ENCODE measurements around the gene HYI. TPM values are rescaled to one million over a fixed set of nuclear protein-coding genes. Genes with fewer than 3 reads are reported as not detected.

HYI gene
- total RNA-seq, 2 donors from 2014 or later = 67.7 to 104 TPM

- H3K36me3 ChIP-seq = peaks cover 12 to 27% of the 10 kb centered on the region in 2 donors
- H3K27me3 ChIP-seq (replicated peaks; ENCODE audit: insufficient read depth) = no peaks in the 10 kb centered on the region
- H3K4me1 ChIP-seq (replicated peaks) = no peaks in the 10 kb centered on the region
- WGBS = 92% methylated on average over 13 of the region's 13 CpGs
- TF ChIP-seq POLR2AphosphoS5 (IDR thresholded peaks at IDR 0.05) (no peak), POLR2A (IDR thresholded peaks at IDR 0.05) (no peak)
- TF ChIP-seq, protein P1, sequence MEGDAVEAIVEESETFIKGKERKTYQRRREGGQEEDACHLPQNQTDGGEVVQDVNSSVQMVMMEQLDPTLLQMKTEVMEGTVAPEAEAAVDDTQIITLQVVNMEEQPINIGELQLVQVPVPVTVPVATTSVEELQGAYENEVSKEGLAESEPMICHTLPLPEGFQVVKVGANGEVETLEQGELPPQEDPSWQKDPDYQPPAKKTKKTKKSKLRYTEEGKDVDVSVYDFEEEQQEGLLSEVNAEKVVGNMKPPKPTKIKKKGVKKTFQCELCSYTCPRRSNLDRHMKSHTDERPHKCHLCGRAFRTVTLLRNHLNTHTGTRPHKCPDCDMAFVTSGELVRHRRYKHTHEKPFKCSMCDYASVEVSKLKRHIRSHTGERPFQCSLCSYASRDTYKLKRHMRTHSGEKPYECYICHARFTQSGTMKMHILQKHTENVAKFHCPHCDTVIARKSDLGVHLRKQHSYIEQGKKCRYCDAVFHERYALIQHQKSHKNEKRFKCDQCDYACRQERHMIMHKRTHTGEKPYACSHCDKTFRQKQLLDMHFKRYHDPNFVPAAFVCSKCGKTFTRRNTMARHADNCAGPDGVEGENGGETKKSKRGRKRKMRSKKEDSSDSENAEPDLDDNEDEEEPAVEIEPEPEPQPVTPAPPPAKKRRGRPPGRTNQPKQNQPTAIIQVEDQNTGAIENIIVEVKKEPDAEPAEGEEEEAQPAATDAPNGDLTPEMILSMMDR (IDR thresholded peaks at IDR 0.05) = no peak
- DNase-seq (ENCODE audit: low spot score) = no peak
- intact Hi-C loops (cut with DNase I) = no loop called here
- H3K4me3 ChIP-seq = no peak overlapping the region
- no peaks in the 10 kb centered on the region for H3K9me3 ChIP-seq
- no peak overlapping the region for H3K27ac ChIP-seq
These were observed 9.4 kb downstream of the HYI start for GRCh38 chr1:43444151-43444828.

DNA sequence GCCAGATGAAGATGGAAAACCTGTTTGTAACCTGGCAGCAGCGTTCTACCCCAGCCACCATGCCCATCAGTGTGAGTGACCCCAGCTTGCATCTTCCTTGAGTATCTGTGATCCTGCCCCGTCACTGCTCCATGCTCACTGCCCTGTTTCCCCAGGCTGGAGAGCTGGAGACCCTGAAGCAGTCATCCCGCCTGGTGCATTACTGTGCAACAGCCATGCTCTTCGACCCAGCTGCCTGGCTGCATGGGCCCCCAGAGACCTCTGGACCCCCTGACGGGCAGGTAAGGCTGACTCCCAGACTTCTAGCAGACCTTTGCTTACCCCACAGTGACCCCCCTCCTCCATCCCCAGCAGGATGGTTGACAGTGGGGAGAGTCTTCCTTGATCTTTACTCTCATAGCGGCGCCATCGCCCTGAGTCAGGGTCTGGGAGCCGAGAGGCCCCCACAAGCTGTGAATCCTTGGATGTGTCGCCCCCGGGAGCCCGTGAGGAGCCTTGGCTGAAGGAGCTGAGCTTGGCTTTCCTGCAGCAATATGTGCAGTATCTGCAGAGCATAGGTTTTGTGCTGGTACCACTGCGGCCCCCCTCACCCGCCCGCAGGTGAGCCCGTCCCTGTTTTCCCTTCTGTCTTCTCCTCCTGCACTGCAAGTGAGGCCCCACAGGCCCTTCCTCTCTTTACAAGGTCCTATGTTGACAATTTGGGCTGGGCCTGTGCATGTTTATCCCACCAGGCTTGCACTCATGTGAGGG lies 10.4 kb downstream of the HYI start:
- no peak overlapping the region for H3K4me3 ChIP-seq
- peaks cover 12 to 21% of the 10 kb centered on the region in 2 donors for H3K36me3 ChIP-seq
- WGBS = 84% methylated on average over 16 of the region's 16 CpGs
- TF ChIP-seq POLR2AphosphoS5 (IDR thresholded peaks at IDR 0.05) = no peak
- no peak for TF ChIP-seq POLR2A (IDR thresholded peaks at IDR 0.05)
- TF ChIP-seq, protein P1 (IDR thresholded peaks at IDR 0.05) = no peak
- no peak overlapping the region for H3K27ac ChIP-seq
- DNase-seq (ENCODE audit: low spot score) = no peak
- no peaks in the 10 kb centered on the region for H3K27me3 ChIP-seq (replicated peaks; ENCODE audit: insufficient read depth)
- intact Hi-C loops (cut with DNase I) = no loop called here
- no peaks in the 10 kb centered on the region for H3K9me3 ChIP-seq
- H3K4me1 ChIP-seq (replicated peaks) = no peaks in the 10 kb centered on the region

GRCh38 chr1:43442756-43443155 lies 11.0 kb downstream of the HYI start:
- Histone ChIP-seq H3K4me3 (no peak overlapping the region), H3K9me3 (no peaks in the 10 kb centered on the region), H3K27ac (no peak overlapping the region), H3K4me1 (replicated peaks) (no peaks in the 10 kb centered on the region), H3K36me3 (peaks cover 12 to 16% of the 10 kb centered on the region in 2 donors), H3K27me3 (replicated peaks; ENCODE audit: insufficient read depth) (no peaks in the 10 kb centered on the region)
- WGBS = 83% methylated on average over 12 of the region's 12 CpGs
- no peak for DNase-seq (ENCODE audit: low spot score)
- TF ChIP-seq POLR2A (IDR thresholded peaks at IDR 0.05) (no peak), POLR2AphosphoS5 (IDR thresholded peaks at IDR 0.05) (no peak)
- TF ChIP-seq, protein P1 (IDR thresholded peaks at IDR 0.05) = no peak
- intact Hi-C loops (cut with DNase I) = no loop called here

DNA sequence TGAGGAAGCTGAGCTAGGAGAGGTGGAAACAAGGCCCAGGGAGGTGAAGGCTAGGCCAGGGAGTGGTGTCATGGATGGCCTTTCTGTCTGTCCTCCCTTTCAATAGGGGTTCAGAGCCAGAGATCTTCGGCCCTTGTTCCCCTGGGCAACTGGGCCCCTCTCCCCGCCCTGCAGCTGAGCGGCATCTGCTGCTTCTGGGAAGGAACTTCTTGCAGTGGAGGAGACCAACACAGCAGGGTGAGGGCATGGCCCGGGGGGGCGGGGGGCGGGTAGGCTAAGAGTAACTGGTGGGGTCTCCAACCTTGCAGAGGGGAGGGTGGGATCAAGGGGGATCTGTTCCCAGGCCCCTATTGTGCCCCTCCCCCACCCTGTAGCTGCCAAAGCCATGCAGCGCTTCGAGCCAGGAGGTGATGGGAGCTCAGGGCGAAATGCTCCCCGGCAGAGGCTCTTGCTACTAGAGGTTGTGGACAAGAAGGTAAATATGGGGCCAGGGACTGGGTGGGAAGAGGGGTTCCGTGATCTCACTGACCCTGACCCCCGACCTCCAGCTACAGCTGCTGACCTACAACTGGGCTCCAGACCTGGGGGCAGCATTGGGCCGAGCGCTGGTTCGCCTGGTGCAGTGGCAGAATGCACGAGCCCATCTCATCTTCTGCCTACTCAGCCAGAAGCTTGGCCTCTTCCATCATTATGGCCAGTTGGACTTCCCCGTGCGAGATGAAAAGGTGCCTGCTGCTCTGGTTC lies 11.7 kb downstream of the HYI start:
- TF ChIP-seq, protein P1 (IDR thresholded peaks at IDR 0.05) = no peak
- no peak for TF ChIP-seq POLR2AphosphoS5 (IDR thresholded peaks at IDR 0.05)
- TF ChIP-seq POLR2A (IDR thresholded peaks at IDR 0.05) = no peak
- Histone ChIP-seq H3K36me3 (peaks cover 9 to 12% of the 10 kb centered on the region in 2 donors), H3K4me3 (no peak overlapping the region), H3K27ac (no peak overlapping the region), H3K9me3 (no peaks in the 10 kb centered on the region), H3K4me1 (replicated peaks) (no peaks in the 10 kb centered on the region), H3K27me3 (replicated peaks; ENCODE audit: insufficient read depth) (no peaks in the 10 kb centered on the region)
- intact Hi-C loops (cut with DNase I) = no loop called here
- no peak for DNase-seq (ENCODE audit: low spot score)
- 90% methylated on average over 18 of the region's 18 CpGs for WGBS

Measured in prostate gland (tissue), 2 donors.